GM10266 (cell line): ENCODE measurements around the gene FBLN2.

ENCODE experiments used
- DNase-seq: peaks from one replicate; pipeline ENCODE4 v3.0.0; 2012; ENCODE audit errors: extremely low spot score
- CTCF ChIP-seq: IDR thresholded peaks from 2 replicates; pipeline ENCODE4 v1.5.1; 2012; ENCODE audit warnings: mild to moderate bottlenecking, low read depth; ENCODE audit not compliant: control insufficient read depth, insufficient read depth; ENCODE audit errors: missing control alignments

FBLN2 gene

GRCh38 chr3:13544293-13544831, 4.6 kb upstream of the FBLN2 start:
- no peak for DNase-seq
- no peak for TF ChIP-seq CTCF

GRCh38 chr3:13544951-13545651, 3.8 kb upstream of the FBLN2 start:
- DNase-seq, result no peak
- TF ChIP-seq CTCF, result no peak

- TF ChIP-seq CTCF, result no peak
- DNase-seq, result no peak
Observed at GRCh38 chr3:13545952-13546454, 2.9 kb upstream of the FBLN2 start.

GRCh38 chr3:13546667-13547171, 2.2 kb upstream of the FBLN2 start:
- TF ChIP-seq CTCF, result no peak
- no peak for DNase-seq

GRCh38 chr3:13547591-13548371, 1.1 kb upstream of the FBLN2 start:
- TF ChIP-seq CTCF, result no peak
- DNase-seq, result no peak

- TF ChIP-seq CTCF, result no peak
- no peak for DNase-seq
Observed at GRCh38 chr3:13549623-13550422, 898 bp downstream of the FBLN2 start.

- no peak for DNase-seq
- no peak for TF ChIP-seq CTCF
Observed at GRCh38 chr3:13550423-13550690, 1.4 kb downstream of the FBLN2 start.
